Esophagus squamous epithelium (tissue), 5 donors: ENCODE measurements around the gene BFSP2. TPM values are rescaled to one million over a fixed set of nuclear protein-coding genes. Genes with fewer than 3 reads are reported as not detected.

Experiments
- DNase-seq: peaks from one replicate; lab custom pipeline; 2025; lab: John Stamatoyannopoulos, UW
- H3K27ac ChIP-seq, 4 donors: fragments of 200-600 bp; sonication (generic); one replicate each; pipeline ENCODE4 v1.5.1; 2016 to 2019; ENCODE audit warnings: mild to moderate bottlenecking in 1 of 4
- H3K27me3 ChIP-seq, 4 donors: fragments of 200-600 bp; sonication (generic); 1 replicate in 3 of 4; 2 replicates in 1 of 4; pipeline versions ENCODE4 v1.5.1 to v1.6.0; 2017 to 2021; ENCODE audit warnings: antibody characterized with exemption in 1 of 4
- H3K36me3 ChIP-seq, 3 donors: fragments of 200-600 bp; sonication (generic); one replicate each; pipeline ENCODE4 v1.5.1; 2016 to 2019
- H3K4me1 ChIP-seq, 3 donors: fragments of 200-600 bp; sonication (generic); one replicate each; pipeline ENCODE4 v1.5.1; 2017 to 2019
- H3K4me3 ChIP-seq, 4 donors: fragments of 200-600 bp; sonication (generic); 1 replicate in 3 of 4; 2 replicates in 1 of 4; pipeline ENCODE4 v1.5.1; 2016 to 2019; ENCODE audit warnings: mild to moderate bottlenecking in 2 of 4, moderate library complexity in 1 of 4
- H3K9me3 ChIP-seq, 3 donors: fragments of 200-600 bp; sonication (generic); one replicate each; pipeline ENCODE4 v1.5.1; 2016 to 2019
- CTCF ChIP-seq, 6 experiments: fragments of 450-650 bp in 4 of 6; fragments of 200-600 bp in 2 of 6; sonication (generic) in 2 of 6; IDR thresholded peaks; one replicate each; pipeline ENCODE4 v1.5.1; 2016 to 2019; ENCODE audit warnings: antibody characterized with exemption in 6 of 6, mild to moderate bottlenecking in 4 of 6, moderate library complexity in 4 of 6
- POLR2A ChIP-seq, 4 donors: fragments of 450-650 bp; IDR thresholded peaks; one replicate each; pipeline ENCODE4 v1.6.1; 2017; ENCODE audit warnings: antibody characterized with exemption in 4 of 4, mild to moderate bottlenecking in 4 of 4, moderate library complexity in 3 of 4
- WGBS, 2 donors: methylation state at CpG; one replicate each; pipeline ENCODE4 v1.1.5; 2018; 5-methylcytosine and 5-hydroxymethylcytosine counted together
- intact Hi-C: fragments of 100-400 bp; cut with DNase I; formaldehyde crosslinking; loops from one replicate; pipeline ENCODE4 v1.15.0; 2022
- total RNA-seq, 4 donors: library from RNA; depleted of rRNA; stranded (reverse); fragments of >200 nt; gene quantifications; one replicate each; pipeline ENCODE4 v1.1.0, GENCODE V29; 2016
- donor health status: DM: yes; HTN: yes; CAD: no.

BFSP2 gene
- total RNA-seq, 4 donors from 2014 or later = not detected

- Histone ChIP-seq H3K4me1 (peaks cover 0 to 16% (median 0%) of the 10 kb centered on the region in 3 donors), H3K9me3 (no peaks in the 10 kb centered on the region), H3K4me3 (no peak overlapping the region), H3K27ac (no peak overlapping the region), H3K27me3 (no peaks in the 10 kb centered on the region), H3K36me3 (no peaks in the 10 kb centered on the region)
- TF ChIP-seq POLR2A (IDR thresholded peaks at IDR 0.05) (no peak), CTCF (IDR thresholded peaks at IDR 0.05) (no peak)
- DNase-seq = no peak
- 41 to 57% methylated on average over 3 of the region's 3 CpGs for WGBS, 2 donors
- intact Hi-C loops = no loop called here
Observed at GRCh38 chr3:133488785-133489367, 89.0 kb downstream of the BFSP2 start.

GRCh38 chr3:133489466-133490085 is 89.7 kb downstream of the BFSP2 start:
- H3K4me1 ChIP-seq = peaks cover 0 to 16% (median 0%) of the 10 kb centered on the region in 3 donors
- 70 to 72% methylated on average over 4 to 5 of the region's 5 CpGs for WGBS, 2 donors
- H3K36me3 ChIP-seq = no peaks in the 10 kb centered on the region
- intact Hi-C loops = loop anchor here (10.0 kb wide), 1 partner anchor 55 kb away; no protein-coding TSS in a partner anchor
- H3K27ac ChIP-seq = peak overlapping the region in 1 of 4 donors; percentile 58
- no peak overlapping the region for H3K4me3 ChIP-seq
- DNase-seq = no peak
- no peaks in the 10 kb centered on the region for H3K9me3 ChIP-seq
- no peak for TF ChIP-seq POLR2A (IDR thresholded peaks at IDR 0.05)
- TF ChIP-seq CTCF (IDR thresholded peaks at IDR 0.05) = no peak
- no peaks in the 10 kb centered on the region for H3K27me3 ChIP-seq

- intact Hi-C loops = loop anchor here (10.0 kb wide), 1 partner anchor 54 kb away; no protein-coding TSS in a partner anchor
- Histone ChIP-seq H3K4me3 (no peak overlapping the region), H3K4me1 (peaks cover 0 to 16% (median 0%) of the 10 kb centered on the region in 3 donors), H3K9me3 (no peaks in the 10 kb centered on the region), H3K27me3 (no peaks in the 10 kb centered on the region), H3K36me3 (no peaks in the 10 kb centered on the region), H3K27ac (peak overlapping the region in 2 of 4 donors; percentile 25 to 63)
- WGBS, 2 donors = 83 to 100% methylated on average over 5 to 6 of the region's 12 CpGs
- TF ChIP-seq POLR2A (IDR thresholded peaks at IDR 0.05) (peak in 1 of 4 donors; percentile 14), CTCF (IDR thresholded peaks at IDR 0.05) (no peak)
- no peak for DNase-seq
Observed at GRCh38 chr3:133490468-133491351, 90.9 kb downstream of the BFSP2 start.

- H3K36me3 ChIP-seq = no peaks in the 10 kb centered on the region
- intact Hi-C loops = loop anchor here (10.0 kb wide), 1 partner anchor 53 kb away; no protein-coding TSS in a partner anchor
- H3K9me3 ChIP-seq = no peaks in the 10 kb centered on the region
- WGBS, 2 donors = 86 to 88% methylated on average over 2 of the region's 3 CpGs
- no peak for DNase-seq
- peak overlapping the region in 2 of 4 donors; percentile 0 to 63 for H3K27ac ChIP-seq
- H3K27me3 ChIP-seq = no peaks in the 10 kb centered on the region
- H3K4me1 ChIP-seq = peaks cover 0 to 16% (median 0%) of the 10 kb centered on the region in 3 donors
- H3K4me3 ChIP-seq = no peak overlapping the region
- TF ChIP-seq CTCF (IDR thresholded peaks at IDR 0.05) (no peak), POLR2A (IDR thresholded peaks at IDR 0.05) (no peak)
Observed at GRCh38 chr3:133491481-133492059, 91.7 kb downstream of the BFSP2 start.
